Activated T-cell treated with anti-CD3 and anti-CD28 coated beads, Interleukin-2, amount 50 U/mL, for 24 hours (primary cell): ENCODE measurements around the gene SDF2L1.
"Not testable (repeated sequence)": the region's sequence is repeated elsewhere in the genome, so short reads cannot be mapped to it uniquely, and the experiment has no call there.

Source experiments
- DNase-seq: peaks from one replicate; pipeline ENCODE4 v3.0.0-alpha.2; 2020
- H3K27ac Mint-ChIP-seq: 2 replicates; pipeline ENCODE4 v1.8.0; 2020; ENCODE audit warnings: mild to moderate bottlenecking, mixed read lengths
- H3K27me3 Mint-ChIP-seq: 2 replicates; pipeline ENCODE4 v1.8.0; 2020; ENCODE audit warnings: mixed read lengths
- H3K36me3 Mint-ChIP-seq: 2 replicates; pipeline ENCODE4 v1.8.0; 2020; ENCODE audit warnings: low read depth, mixed read lengths
- H3K4me1 Mint-ChIP-seq: 2 replicates; pipeline ENCODE4 v1.8.0; 2020; ENCODE audit warnings: low read depth, mixed read lengths
- H3K4me3 Mint-ChIP-seq: 2 replicates; pipeline ENCODE4 v1.8.0; 2020; ENCODE audit warnings: mild to moderate bottlenecking, moderate library complexity, mixed read lengths
- H3K9me3 Mint-ChIP-seq: 2 replicates; pipeline ENCODE4 v1.8.0; 2020; ENCODE audit warnings: mixed read lengths

Gene SDF2L1

DNA sequence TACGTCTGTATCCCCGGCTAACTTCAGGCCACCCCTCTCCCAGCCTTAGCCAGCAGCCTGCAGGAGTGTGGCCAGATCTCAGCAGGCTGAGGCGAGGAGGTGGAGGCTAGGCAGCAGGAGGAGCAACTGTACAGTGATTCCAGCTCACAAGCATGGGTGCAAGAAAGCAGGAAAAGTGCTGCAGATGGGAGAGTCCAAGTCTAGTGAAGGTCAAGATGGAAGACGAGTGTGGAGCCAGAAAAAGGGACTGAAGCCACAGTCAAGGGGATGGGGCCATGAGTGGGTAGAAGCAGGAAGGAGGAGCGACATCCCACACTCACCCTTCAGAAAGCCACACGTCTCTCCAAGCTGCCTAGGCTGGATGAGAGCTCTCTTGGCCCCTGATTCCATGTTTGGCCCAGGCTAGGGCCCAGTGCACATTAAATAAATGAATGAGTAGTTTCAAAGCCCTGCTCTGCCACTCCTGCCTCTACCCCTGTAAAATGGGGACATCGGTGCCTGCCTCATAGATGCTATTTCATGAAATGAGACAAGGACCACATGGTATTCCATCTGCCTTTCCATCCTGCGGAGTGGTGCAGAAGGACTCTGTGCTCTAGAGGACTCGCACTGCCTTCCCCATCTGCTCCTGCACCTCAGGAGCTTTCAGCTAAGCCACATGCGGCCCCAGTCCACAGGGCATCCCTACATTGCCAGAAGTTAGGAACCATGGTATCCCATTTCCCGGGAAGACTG is 15.2 kb upstream of the SDF2L1 start:
- Mint-ChIP-seq H3K9me3 (no peaks in the 10 kb centered on the region), H3K27ac (peak overlapping the region; percentile 95), H3K27me3 (no peaks in the 10 kb centered on the region), H3K36me3 (peaks cover 75% of the 10 kb centered on the region), H3K4me1 (peaks cover 49% of the 10 kb centered on the region), H3K4me3 (peak overlapping the region; percentile 90)
- DNase-seq, result no peak

GRCh38 chr22:21628386-21629254 is 13.5 kb upstream of the SDF2L1 start:
- Mint-ChIP-seq H3K4me3 (peak overlapping the region; percentile 90), H3K27me3 (no peaks in the 10 kb centered on the region), H3K36me3 (peaks cover 58% of the 10 kb centered on the region), H3K9me3 (no peaks in the 10 kb centered on the region), H3K27ac (peak overlapping the region; percentile 97), H3K4me1 (peaks cover 55% of the 10 kb centered on the region)
- no peak for DNase-seq

DNA sequence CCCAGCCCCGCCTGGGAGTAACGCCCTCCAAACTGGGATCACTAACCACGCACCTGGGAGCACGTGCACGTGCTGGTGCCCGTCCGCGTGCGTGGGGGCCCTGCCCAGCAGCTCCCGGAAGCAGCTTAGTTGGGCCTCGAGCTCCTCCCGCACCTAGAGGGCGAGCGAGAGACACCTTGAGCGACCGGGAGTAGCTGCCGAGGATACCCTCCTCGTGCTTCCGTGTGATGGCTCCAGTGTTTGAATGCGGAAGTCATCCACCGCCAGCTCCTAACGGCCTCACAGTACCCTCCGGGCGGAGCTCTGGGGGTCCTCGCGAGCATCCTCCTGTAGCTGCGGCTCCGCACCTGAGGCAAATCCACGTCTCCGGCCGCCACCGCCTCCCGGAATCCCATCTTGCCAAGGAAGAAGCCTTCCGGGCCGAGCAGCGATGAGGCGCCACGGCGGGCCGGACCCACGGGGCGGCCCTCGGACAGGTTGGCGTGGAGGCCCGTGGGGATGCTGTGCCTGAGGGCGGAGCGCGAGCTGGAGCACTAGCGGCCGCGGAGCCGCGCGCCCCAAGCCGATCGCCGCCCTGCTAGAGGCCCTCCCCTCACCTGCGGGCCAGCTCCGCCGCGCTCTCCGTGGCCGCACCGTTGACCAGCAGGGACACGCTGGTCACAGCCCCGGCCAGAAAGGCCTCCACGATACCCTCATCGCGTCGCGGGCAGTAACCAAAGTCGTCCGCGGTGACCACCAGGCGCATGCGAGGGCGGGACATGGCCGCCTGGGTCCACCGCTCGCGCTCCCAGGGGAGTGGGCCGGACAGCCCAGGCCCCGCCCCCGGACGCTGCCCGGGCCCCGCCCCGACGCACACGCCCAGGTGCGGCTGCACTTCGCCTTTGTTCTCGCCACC is 12.6 kb upstream of the SDF2L1 start, which contains the start of gene YDJC:
Gene YDJC, minus strand, starts transcription at position 768 of the 895 bp plus-strand sequence. Its CDS starts 8 bp downstream, at position 760.
- peak within 1 kb of the TSS; percentile 90 for H3K4me3 Mint-ChIP-seq
- no peaks in the 10 kb centered on the region for H3K27me3 Mint-ChIP-seq
- H3K9me3 Mint-ChIP-seq, result no peaks in the 10 kb centered on the region
- H3K4me1 Mint-ChIP-seq, result peaks cover 51% of the 10 kb centered on the region
- peaks cover 50% of the 10 kb centered on the region for H3K36me3 Mint-ChIP-seq
- H3K27ac Mint-ChIP-seq, result peak within 1 kb of the TSS; percentile 97
- DNase-seq, result peak; percentile 97

- H3K27ac Mint-ChIP-seq, result peak overlapping the region; percentile 38
- H3K36me3 Mint-ChIP-seq, result peaks cover 36% of the 10 kb centered on the region
- H3K4me1 Mint-ChIP-seq, result peaks cover 42% of the 10 kb centered on the region
- DNase-seq, result no peak
- peak overlapping the region; percentile 90 for H3K4me3 Mint-ChIP-seq
- no peaks in the 10 kb centered on the region for H3K9me3 Mint-ChIP-seq
- H3K27me3 Mint-ChIP-seq, result no peaks in the 10 kb centered on the region
These were observed 11.1 kb upstream of the SDF2L1 start for GRCh38 chr22:21631025-21631424.

GRCh38 chr22:21632237-21632895 is 9.7 kb upstream of the SDF2L1 start, which contains the start of gene CCDC116:
TSS of gene CCDC116 (plus strand) at chr22:21632760. CDS start at chr22:21633182, 422 bp downstream.
- no peak within 1 kb of the TSS for H3K4me3 Mint-ChIP-seq
- peaks cover 32% of the 10 kb centered on the region for H3K4me1 Mint-ChIP-seq
- H3K9me3 Mint-ChIP-seq, result no peaks in the 10 kb centered on the region
- no peaks in the 10 kb centered on the region for H3K27me3 Mint-ChIP-seq
- peak within 1 kb of the TSS; percentile 40 for H3K27ac Mint-ChIP-seq
- DNase-seq, result peak; percentile 78
- H3K36me3 Mint-ChIP-seq, result peaks cover 23% of the 10 kb centered on the region

DNA sequence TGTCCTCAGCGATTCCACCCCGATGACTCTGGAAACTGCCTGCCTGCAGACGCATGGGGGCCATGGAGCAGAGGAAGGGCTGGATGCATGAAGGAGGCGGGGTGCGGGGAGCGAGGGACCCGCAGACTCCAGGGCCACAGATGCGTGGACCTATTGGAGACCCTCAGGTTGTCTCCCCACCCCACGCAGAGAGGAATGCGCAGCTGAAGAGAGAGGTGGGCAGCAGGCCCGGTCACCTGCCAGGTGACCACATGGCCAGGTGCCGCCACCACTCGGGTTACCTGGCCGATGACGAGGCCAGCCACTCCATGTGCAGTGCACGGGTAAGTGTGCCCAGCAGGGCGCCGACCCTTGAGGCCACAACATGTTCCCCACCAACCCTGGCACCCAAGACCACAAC is 9.2 kb upstream of the SDF2L1 start:
- no peak overlapping the region for H3K27ac Mint-ChIP-seq
- H3K27me3 Mint-ChIP-seq, result no peaks in the 10 kb centered on the region
- no peak for DNase-seq
- H3K4me3 Mint-ChIP-seq, result no peak overlapping the region
- peaks cover 26% of the 10 kb centered on the region for H3K4me1 Mint-ChIP-seq
- H3K9me3 Mint-ChIP-seq, result no peaks in the 10 kb centered on the region
- H3K36me3 Mint-ChIP-seq, result peaks cover 18% of the 10 kb centered on the region

DNA sequence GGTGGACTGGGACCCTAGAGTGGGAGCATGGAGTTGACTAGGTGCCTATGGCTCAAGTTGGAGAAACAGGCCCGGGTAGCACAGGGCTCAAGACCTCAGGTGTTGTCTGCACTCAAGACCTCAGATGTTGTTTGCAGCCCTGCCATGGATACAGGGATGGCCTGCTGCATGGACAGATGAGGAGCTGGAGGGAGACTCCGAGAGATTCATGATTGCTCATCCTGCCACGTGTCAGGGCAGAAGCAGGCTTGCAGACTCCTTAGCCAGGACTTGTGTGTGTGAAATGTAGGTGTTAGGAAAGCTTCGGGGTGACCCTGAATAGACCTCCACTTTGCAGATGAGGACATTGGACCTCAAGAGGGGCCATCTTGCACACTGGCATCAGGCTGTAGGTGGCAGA is 8.6 kb upstream of the SDF2L1 start:
- Mint-ChIP-seq H3K27ac (no peak overlapping the region), H3K4me3 (no peak overlapping the region), H3K27me3 (no peaks in the 10 kb centered on the region), H3K9me3 (no peaks in the 10 kb centered on the region), H3K36me3 (peaks cover 12% of the 10 kb centered on the region), H3K4me1 (peaks cover 21% of the 10 kb centered on the region)
- no peak for DNase-seq

GRCh38 chr22:21634081-21634480 is 8.0 kb upstream of the SDF2L1 start:
- Mint-ChIP-seq H3K4me1 (peaks cover 20% of the 10 kb centered on the region), H3K9me3 (no peaks in the 10 kb centered on the region), H3K27me3 (no peaks in the 10 kb centered on the region), H3K27ac (no peak overlapping the region), H3K36me3 (peaks cover 9% of the 10 kb centered on the region), H3K4me3 (no peak overlapping the region)
- no peak for DNase-seq

- Mint-ChIP-seq H3K4me1 (peaks cover 19% of the 10 kb centered on the region), H3K9me3 (no peaks in the 10 kb centered on the region), H3K36me3 (peaks cover 3% of the 10 kb centered on the region), H3K27me3 (no peaks in the 10 kb centered on the region), H3K27ac (no peak overlapping the region), H3K4me3 (no peak overlapping the region)
- no peak for DNase-seq
These were observed 7.3 kb upstream of the SDF2L1 start for GRCh38 chr22:21634844-21635243.

DNA sequence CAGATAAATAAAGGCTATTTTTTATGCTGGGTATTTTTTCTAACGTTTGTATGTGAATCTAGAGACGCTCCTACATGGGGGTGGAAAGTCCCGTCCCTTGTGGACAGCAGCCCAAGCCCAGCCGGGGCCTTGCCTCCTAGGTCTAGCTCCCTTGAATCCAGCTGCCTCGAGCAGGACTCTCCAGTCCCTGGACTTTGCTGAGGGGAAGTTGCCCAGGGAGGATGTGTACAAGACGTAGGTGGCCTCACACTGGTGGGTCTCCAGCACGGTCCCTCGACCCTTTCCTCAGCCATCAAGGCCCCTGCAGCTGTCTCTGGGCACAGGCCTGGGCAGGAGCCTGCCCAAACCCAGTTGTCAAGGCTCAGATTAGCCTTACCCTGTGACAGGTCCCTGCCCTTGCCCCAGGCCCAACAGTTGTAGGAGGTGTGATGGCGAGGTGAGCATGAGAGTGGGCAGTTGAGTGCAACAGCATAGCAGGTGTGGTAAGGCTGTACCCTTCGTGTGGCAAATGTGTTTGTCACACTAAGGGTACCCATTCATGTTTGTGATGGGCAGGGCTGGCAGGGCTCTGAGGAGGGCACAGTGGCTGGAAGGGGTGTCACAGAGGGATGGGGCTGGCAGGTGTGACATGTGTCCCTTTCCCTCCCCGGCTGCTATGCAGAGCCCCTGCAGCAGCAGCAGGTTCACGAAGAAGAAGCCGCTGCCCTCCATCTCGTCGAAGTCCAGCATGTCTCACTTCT is 6.2 kb upstream of the SDF2L1 start:
- Mint-ChIP-seq H3K27me3 (no peaks in the 10 kb centered on the region), H3K4me1 (peaks cover 14% of the 10 kb centered on the region), H3K4me3 (no peak overlapping the region), H3K36me3 (no peaks in the 10 kb centered on the region), H3K9me3 (no peaks in the 10 kb centered on the region), H3K27ac (no peak overlapping the region)
- DNase-seq, result no peak

DNA sequence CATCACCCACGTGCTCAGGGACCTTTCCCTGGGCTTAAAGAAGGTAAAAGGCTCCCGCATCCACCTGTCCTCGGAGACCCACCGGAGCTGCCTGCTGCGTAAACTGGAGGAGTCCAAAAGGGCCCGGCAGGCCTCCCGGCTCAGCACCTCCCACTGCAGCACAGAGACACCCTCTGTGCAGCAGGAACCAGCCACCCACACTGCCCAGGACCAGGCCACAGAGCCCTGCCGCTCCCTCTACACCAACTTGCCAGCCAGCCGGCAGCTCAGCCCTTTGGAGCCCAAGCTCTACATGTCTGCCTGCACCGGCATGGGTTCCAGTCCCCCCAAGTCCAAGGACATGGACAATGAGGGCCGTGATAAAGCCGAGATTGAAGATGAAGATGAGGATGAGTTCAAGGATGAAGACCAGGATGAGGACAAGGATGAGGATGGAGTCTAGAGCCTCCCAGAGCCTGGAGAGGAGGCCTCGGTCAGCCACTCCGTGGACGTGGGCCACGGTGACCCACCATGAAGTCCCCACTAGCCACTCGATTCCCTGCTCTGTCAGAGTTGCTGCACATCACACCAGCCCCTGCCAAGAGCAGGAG is 5.4 kb upstream of the SDF2L1 start:
- DNase-seq, result no peak
- Mint-ChIP-seq H3K4me1 (peaks cover 15% of the 10 kb centered on the region), H3K9me3 (no peaks in the 10 kb centered on the region), H3K27me3 (peaks cover 3% of the 10 kb centered on the region), H3K36me3 (no peaks in the 10 kb centered on the region), H3K27ac (no peak overlapping the region), H3K4me3 (no peak overlapping the region)

DNA sequence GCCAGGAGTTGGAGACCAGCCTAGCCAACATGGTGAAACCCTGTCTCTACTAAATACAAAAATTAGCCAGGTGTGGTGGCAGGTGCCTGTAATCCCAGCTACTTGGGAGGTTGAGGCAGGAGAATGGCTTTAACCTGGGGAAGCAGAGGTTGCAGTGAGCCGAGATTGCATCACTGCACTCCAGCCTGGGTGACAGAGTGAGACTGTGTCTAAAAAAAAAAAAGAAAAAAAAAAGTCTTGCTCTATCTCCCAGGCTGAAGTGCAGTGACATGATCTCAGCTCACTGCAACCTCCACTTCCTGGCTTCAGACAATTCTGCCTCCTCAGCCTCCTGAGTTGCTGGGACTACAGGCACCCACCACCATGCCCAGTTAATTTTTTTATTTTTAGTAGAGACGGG is 4.7 kb upstream of the SDF2L1 start:
- H3K27me3 Mint-ChIP-seq, DNase-seq, H3K4me3 Mint-ChIP-seq, H3K9me3 Mint-ChIP-seq, H3K27ac Mint-ChIP-seq, H3K36me3 Mint-ChIP-seq: not testable (repeated sequence)
- peaks cover 14% of the 10 kb centered on the region for H3K4me1 Mint-ChIP-seq

- Mint-ChIP-seq H3K4me1 (peaks cover 23% of the 10 kb centered on the region), H3K9me3 (no peaks in the 10 kb centered on the region), H3K4me3 (no peak overlapping the region), H3K27ac (no peak overlapping the region), H3K27me3 (peaks cover 3% of the 10 kb centered on the region), H3K36me3 (peaks cover 18% of the 10 kb centered on the region)
- DNase-seq, result no peak
These were observed 2.7 kb upstream of the SDF2L1 start for GRCh38 chr22:21639359-21639758.
